IPS-18c (cell line): ENCODE measurements around the gene CCR6.

Experiments used
- H3K4me3 ChIP-seq: 2 replicates; pipeline ENCODE4 v1.7.0; 2013; ENCODE audit warnings: low read depth, mild to moderate bottlenecking, low read length, moderate library complexity; ENCODE audit not compliant: insufficient read depth
- H3K9me3 ChIP-seq: one replicate; pipeline ENCODE4 v1.6.1; 2013; ENCODE audit warnings: mild to moderate bottlenecking, low read length, moderate library complexity; ENCODE audit not compliant: control insufficient read depth, insufficient read depth

The CCR6 gene

GRCh38 chr6:167129159-167129558 lies 6.3 kb downstream of the CCR6 start:
- Histone ChIP-seq H3K9me3 (no peaks in the 10 kb centered on the region), H3K4me3 (no peak overlapping the region)

GRCh38 chr6:167129562-167129961 lies 6.7 kb downstream of the CCR6 start:
- H3K4me3 ChIP-seq, result no peak overlapping the region
- H3K9me3 ChIP-seq, result no peaks in the 10 kb centered on the region

GRCh38 chr6:167130008-167130677 lies 7.2 kb downstream of the CCR6 start:
- Histone ChIP-seq H3K4me3 (no peak overlapping the region), H3K9me3 (no peaks in the 10 kb centered on the region)

- H3K4me3 ChIP-seq, result no peak overlapping the region
- no peaks in the 10 kb centered on the region for H3K9me3 ChIP-seq
Measured at GRCh38 chr6:167130712-167131684, 8.1 kb downstream of the CCR6 start.

GRCh38 chr6:167134448-167135328 lies 11.8 kb downstream of the CCR6 start:
- Histone ChIP-seq H3K9me3 (no peaks in the 10 kb centered on the region), H3K4me3 (no peak overlapping the region)

- Histone ChIP-seq H3K4me3 (no peak overlapping the region), H3K9me3 (no peaks in the 10 kb centered on the region)
Measured at GRCh38 chr6:167136376-167136775, 13.5 kb downstream of the CCR6 start.

- H3K9me3 ChIP-seq, result no peaks in the 10 kb centered on the region
- no peak overlapping the region for H3K4me3 ChIP-seq
Measured at GRCh38 chr6:167137081-167137480, 14.2 kb downstream of the CCR6 start.

GRCh38 chr6:167137881-167138280 lies 15.0 kb downstream of the CCR6 start:
- no peak overlapping the region for H3K4me3 ChIP-seq
- no peaks in the 10 kb centered on the region for H3K9me3 ChIP-seq

GRCh38 chr6:167139761-167140160 lies 16.9 kb downstream of the CCR6 start:
- Histone ChIP-seq H3K9me3 (no peaks in the 10 kb centered on the region), H3K4me3 (no peak overlapping the region)

- H3K4me3 ChIP-seq, result no peak overlapping the region
- no peaks in the 10 kb centered on the region for H3K9me3 ChIP-seq
Measured at GRCh38 chr6:167140589-167141474, 17.9 kb downstream of the CCR6 start.

- Histone ChIP-seq H3K9me3 (no peaks in the 10 kb centered on the region), H3K4me3 (no peak overlapping the region)
Measured at GRCh38 chr6:167141667-167142432, 19.0 kb downstream of the CCR6 start.

GRCh38 chr6:167142433-167142761 lies 19.5 kb downstream of the CCR6 start:
- no peak overlapping the region for H3K4me3 ChIP-seq
- H3K9me3 ChIP-seq, result no peaks in the 10 kb centered on the region

GRCh38 chr6:167143041-167143440 lies 20.1 kb downstream of the CCR6 start:
- Histone ChIP-seq H3K4me3 (no peak overlapping the region), H3K9me3 (no peaks in the 10 kb centered on the region)

- Histone ChIP-seq H3K4me3 (no peak overlapping the region), H3K9me3 (no peaks in the 10 kb centered on the region)
Measured at GRCh38 chr6:167145461-167145860, 22.6 kb downstream of the CCR6 start.

GRCh38 chr6:167146135-167146534 lies 23.2 kb downstream of the CCR6 start:
- no peaks in the 10 kb centered on the region for H3K9me3 ChIP-seq
- no peak overlapping the region for H3K4me3 ChIP-seq

GRCh38 chr6:167146977-167147376 lies 24.1 kb downstream of the CCR6 start:
- H3K4me3 ChIP-seq, result no peak overlapping the region
- no peaks in the 10 kb centered on the region for H3K9me3 ChIP-seq
